NCI-H2107 (cell line): ENCODE data around the gene SLC38A7.
"Not testable (repeated sequence)": the region's sequence is repeated elsewhere in the genome, so short reads cannot be mapped to it uniquely, and the experiment has no call there.

Experiments
- DNase-seq: peaks from one replicate; lab custom pipeline; 2025; lab: John Stamatoyannopoulos, UW

SLC38A7 gene

GRCh38 chr16:58684354-58685083 lies at the start of gene SLC38A7:
SLC38A7 (minus strand) TSS chr16:58684770; CDS start chr16:58680126, 4,644 bp downstream.
- peak; percentile 58 for DNase-seq

GRCh38 chr16:58733671-58734458 lies 49.3 kb upstream of the SLC38A7 start, which contains the start of gene GOT2:
GOT2 (minus strand) TSS chr16:58734316; CDS start chr16:58734228, 88 bp downstream.
- peak; percentile 69 for DNase-seq

GRCh38 chr16:58733248-58733670 lies 48.7 kb upstream of the SLC38A7 start:
- DNase-seq, result no peak

- DNase-seq, result no peak
Observed at GRCh38 chr16:58732545-58733247, 48.1 kb upstream of the SLC38A7 start.

GRCh38 chr16:58730724-58731370 lies 46.3 kb upstream of the SLC38A7 start:
- no peak for DNase-seq

- no peak for DNase-seq
Observed at GRCh38 chr16:58727796-58728568, 43.4 kb upstream of the SLC38A7 start.

GRCh38 chr16:58727028-58727781 lies 42.6 kb upstream of the SLC38A7 start:
- no peak for DNase-seq

- DNase-seq, result no peak
Observed at GRCh38 chr16:58723109-58723508, 38.5 kb upstream of the SLC38A7 start.

GRCh38 chr16:58717994-58718393 lies 33.4 kb upstream of the SLC38A7 start:
- no peak for DNase-seq

- DNase-seq, result no peak
Observed at GRCh38 chr16:58716468-58716867, 31.9 kb upstream of the SLC38A7 start.

GRCh38 chr16:58713742-58714141 lies 29.2 kb upstream of the SLC38A7 start:
- no peak for DNase-seq

- no peak for DNase-seq
Observed at GRCh38 chr16:58709333-58709732, 24.8 kb upstream of the SLC38A7 start.

GRCh38 chr16:58699151-58699550 lies 14.6 kb upstream of the SLC38A7 start:
- no peak for DNase-seq

GRCh38 chr16:58695368-58695767 lies 10.8 kb upstream of the SLC38A7 start:
- DNase-seq, result no peak

- DNase-seq, result no peak
Observed at GRCh38 chr16:58692450-58692849, 7.9 kb upstream of the SLC38A7 start.

- not testable (repeated sequence) for DNase-seq
Observed at GRCh38 chr16:58686985-58687706, 2.6 kb upstream of the SLC38A7 start.

GRCh38 chr16:58685084-58685449 lies 497 bp upstream of the SLC38A7 start:
- no peak for DNase-seq

- no peak for DNase-seq
Observed at GRCh38 chr16:58684001-58684353, 593 bp downstream of the SLC38A7 start.

GRCh38 chr16:58679763-58680162 lies 4.8 kb downstream of the SLC38A7 start:
- no peak for DNase-seq

GRCh38 chr16:58678716-58679115 lies 5.9 kb downstream of the SLC38A7 start:
- DNase-seq, result no peak
